HEK293 (cell line): ENCODE measurements around the gene ANO2.

Source experiments
- GLIS1 ChIP-seq: fragments of 450-650 bp; formaldehyde crosslinking; IDR thresholded peaks from 2 replicates; pipeline ENCODE4 v1.5.1; 2016; ENCODE audit warnings: missing biosample characterization, missing genetic modification characterization
- HOXA7 ChIP-seq: sonication (generic); formaldehyde crosslinking; IDR thresholded peaks from 2 replicates; pipeline ENCODE4 v1.8.1; 2022; ENCODE audit warnings: missing genetic modification reagents, borderline replicate concordance
- KLF16 ChIP-seq: fragments of 450-650 bp; formaldehyde crosslinking; IDR thresholded peaks from 2 replicates; pipeline ENCODE4 v1.5.1; 2017; ENCODE audit warnings: missing biosample characterization, missing genetic modification characterization
- ZBTB7A ChIP-seq: fragments of 450-650 bp; formaldehyde crosslinking; IDR thresholded peaks from 2 replicates; pipeline ENCODE4 v1.5.1; 2016; ENCODE audit warnings: low read depth, missing biosample characterization, missing genetic modification characterization
- ZNF146 ChIP-seq: fragments of 450-650 bp; formaldehyde crosslinking; IDR thresholded peaks from 2 replicates; pipeline ENCODE4 v1.5.1; 2016; ENCODE audit warnings: missing biosample characterization, missing genetic modification characterization
- ZNF19 ChIP-seq: fragments of 450-650 bp; formaldehyde crosslinking; IDR thresholded peaks from 2 replicates; pipeline ENCODE4; 2016; ENCODE audit warnings: missing biosample characterization, missing genetic modification characterization, low read depth
- ZNF548 ChIP-seq: fragments of 450-650 bp; formaldehyde crosslinking; IDR thresholded peaks from 2 replicates; pipeline ENCODE4 v1.5.1; 2016; ENCODE audit warnings: missing biosample characterization, missing genetic modification characterization
- TF ChIP-seq, protein P1 (sequence below): fragments of 450-650 bp; formaldehyde crosslinking; IDR thresholded peaks from 2 replicates; pipeline ENCODE4 v1.5.1; 2016; ENCODE audit warnings: missing biosample characterization, missing genetic modification characterization
- TF ChIP-seq, protein P2 (sequence below): fragments of 450-650 bp; formaldehyde crosslinking; IDR thresholded peaks from 2 replicates; pipeline ENCODE4 v1.5.1; 2016; ENCODE audit warnings: missing biosample characterization, missing genetic modification characterization
- TF ChIP-seq, protein P3 (sequence below): fragments of 450-650 bp; formaldehyde crosslinking; IDR thresholded peaks from 2 replicates; pipeline ENCODE4 v1.5.1; 2017; ENCODE audit warnings: missing biosample characterization, missing genetic modification characterization
- TF ChIP-seq, protein P4 (sequence below): fragments of 450-650 bp; formaldehyde crosslinking; IDR thresholded peaks from 2 replicates; pipeline ENCODE4 v1.5.1; 2016; ENCODE audit warnings: missing biosample characterization, missing genetic modification characterization, low read depth

DNA sequence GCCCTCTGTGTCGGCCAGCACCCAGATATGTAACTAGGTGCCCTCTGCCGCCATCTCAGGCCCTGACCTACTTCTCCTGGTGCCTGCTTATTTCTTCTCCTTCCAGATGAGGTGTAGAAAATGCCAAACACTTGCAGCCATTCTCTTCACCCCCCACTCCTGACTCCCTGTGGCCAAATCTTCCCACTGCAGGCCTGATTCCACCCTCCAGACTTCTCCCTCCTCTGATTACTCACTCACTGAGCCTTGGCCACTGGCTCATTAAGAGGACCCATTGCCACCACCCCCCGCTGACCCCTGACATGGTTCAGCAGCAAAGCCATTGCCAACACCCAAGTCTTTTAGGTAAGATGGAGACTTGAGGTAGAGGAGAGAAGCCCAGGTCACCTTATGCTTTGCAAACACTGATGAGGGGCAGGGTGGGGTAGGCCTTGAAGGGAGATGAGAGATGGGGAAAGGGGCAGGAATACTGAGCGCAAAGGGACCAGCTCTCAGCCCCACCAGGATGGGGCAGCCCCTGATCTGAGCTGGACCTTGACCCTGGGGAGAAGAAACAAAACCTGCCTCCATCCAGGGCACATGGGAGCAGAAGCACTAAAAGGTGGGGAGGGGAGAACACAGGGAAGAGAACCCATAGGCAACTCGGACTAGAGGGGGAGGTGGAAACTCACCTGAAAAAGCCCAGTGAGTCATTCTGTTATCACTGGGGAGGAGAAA, 25.1 kb upstream of the ANO2 start:
- TF ChIP-seq, protein P1, sequence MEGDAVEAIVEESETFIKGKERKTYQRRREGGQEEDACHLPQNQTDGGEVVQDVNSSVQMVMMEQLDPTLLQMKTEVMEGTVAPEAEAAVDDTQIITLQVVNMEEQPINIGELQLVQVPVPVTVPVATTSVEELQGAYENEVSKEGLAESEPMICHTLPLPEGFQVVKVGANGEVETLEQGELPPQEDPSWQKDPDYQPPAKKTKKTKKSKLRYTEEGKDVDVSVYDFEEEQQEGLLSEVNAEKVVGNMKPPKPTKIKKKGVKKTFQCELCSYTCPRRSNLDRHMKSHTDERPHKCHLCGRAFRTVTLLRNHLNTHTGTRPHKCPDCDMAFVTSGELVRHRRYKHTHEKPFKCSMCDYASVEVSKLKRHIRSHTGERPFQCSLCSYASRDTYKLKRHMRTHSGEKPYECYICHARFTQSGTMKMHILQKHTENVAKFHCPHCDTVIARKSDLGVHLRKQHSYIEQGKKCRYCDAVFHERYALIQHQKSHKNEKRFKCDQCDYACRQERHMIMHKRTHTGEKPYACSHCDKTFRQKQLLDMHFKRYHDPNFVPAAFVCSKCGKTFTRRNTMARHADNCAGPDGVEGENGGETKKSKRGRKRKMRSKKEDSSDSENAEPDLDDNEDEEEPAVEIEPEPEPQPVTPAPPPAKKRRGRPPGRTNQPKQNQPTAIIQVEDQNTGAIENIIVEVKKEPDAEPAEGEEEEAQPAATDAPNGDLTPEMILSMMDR (tag by site-specific recombination): no peak
- TF ChIP-seq, protein P2, sequence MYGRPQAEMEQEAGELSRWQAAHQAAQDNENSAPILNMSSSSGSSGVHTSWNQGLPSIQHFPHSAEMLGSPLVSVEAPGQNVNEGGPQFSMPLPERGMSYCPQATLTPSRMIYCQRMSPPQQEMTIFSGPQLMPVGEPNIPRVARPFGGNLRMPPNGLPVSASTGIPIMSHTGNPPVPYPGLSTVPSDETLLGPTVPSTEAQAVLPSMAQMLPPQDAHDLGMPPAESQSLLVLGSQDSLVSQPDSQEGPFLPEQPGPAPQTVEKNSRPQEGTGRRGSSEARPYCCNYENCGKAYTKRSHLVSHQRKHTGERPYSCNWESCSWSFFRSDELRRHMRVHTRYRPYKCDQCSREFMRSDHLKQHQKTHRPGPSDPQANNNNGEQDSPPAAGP (tag by site-specific recombination): no peak
- TF ChIP-seq HOXA7 (no peak), ZNF19 (tag by site-specific recombination) (no peak), ZNF146 (tag by site-specific recombination) (no peak), ZNF548 (tag by site-specific recombination) (no peak), GLIS1 (tag by site-specific recombination) (no peak), KLF16 (tag by site-specific recombination) (no peak), ZBTB7A (no peak)
- TF ChIP-seq, protein P3, sequence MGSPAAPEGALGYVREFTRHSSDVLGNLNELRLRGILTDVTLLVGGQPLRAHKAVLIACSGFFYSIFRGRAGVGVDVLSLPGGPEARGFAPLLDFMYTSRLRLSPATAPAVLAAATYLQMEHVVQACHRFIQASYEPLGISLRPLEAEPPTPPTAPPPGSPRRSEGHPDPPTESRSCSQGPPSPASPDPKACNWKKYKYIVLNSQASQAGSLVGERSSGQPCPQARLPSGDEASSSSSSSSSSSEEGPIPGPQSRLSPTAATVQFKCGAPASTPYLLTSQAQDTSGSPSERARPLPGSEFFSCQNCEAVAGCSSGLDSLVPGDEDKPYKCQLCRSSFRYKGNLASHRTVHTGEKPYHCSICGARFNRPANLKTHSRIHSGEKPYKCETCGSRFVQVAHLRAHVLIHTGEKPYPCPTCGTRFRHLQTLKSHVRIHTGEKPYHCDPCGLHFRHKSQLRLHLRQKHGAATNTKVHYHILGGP (tag by site-specific recombination): no peak
- TF ChIP-seq, protein P4, sequence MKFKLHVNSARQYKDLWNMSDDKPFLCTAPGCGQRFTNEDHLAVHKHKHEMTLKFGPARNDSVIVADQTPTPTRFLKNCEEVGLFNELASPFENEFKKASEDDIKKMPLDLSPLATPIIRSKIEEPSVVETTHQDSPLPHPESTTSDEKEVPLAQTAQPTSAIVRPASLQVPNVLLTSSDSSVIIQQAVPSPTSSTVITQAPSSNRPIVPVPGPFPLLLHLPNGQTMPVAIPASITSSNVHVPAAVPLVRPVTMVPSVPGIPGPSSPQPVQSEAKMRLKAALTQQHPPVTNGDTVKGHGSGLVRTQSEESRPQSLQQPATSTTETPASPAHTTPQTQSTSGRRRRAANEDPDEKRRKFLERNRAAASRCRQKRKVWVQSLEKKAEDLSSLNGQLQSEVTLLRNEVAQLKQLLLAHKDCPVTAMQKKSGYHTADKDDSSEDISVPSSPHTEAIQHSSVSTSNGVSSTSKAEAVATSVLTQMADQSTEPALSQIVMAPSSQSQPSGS (tag by site-specific recombination): no peak
